ENCODE data around the gene MTHFD1. TPM values are rescaled to one million over a fixed set of nuclear protein-coding genes. Genes with fewer than 3 reads are reported as not detected.

MTHFD1 gene
- total RNA-seq, 1 experiment from 2014 or later: 153 TPM

DNA sequence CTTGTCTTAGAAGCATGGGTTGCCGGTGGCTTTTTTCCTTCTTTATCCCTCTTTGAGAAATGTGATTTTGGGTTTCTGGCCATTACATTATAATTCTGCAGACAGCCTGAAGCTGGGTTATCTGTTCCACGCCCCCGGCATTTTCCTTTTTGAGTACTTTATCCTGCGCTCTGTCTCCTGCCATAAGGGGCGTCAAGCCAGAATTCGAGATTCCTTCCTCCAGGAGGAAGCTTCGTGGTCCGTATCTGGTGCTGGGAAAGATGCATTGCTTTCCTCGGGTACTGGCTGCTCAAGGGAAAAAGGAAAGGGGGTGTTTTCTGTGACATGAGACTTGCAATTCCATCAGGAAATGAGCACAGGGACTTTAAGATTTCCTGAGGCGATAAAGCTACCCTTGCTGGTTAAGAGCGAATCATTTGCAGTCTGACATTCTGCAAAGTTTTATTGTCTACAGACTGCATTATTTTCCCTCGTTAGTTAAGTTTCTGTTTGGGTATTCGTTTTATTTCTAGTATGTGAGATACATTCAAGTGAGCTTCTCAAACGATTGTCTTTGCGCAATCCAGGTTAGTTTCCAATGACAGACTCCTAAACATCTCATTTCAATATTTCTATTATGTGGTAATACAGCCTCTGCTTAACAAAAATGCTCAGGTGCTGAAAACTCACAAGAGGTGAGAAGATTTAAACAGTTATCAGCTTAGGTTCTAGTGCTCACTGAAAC is 77.8 kb downstream of the MTHFD1 start:
- no peak for TF ChIP-seq YY1 (IDR thresholded peaks at IDR 0.05; ENCODE audit: extremely low read depth, insufficient replicate concordance, low read depth, low read length)
- no peak for TF ChIP-seq SRF (IDR thresholded peaks at IDR 0.05; ENCODE audit: low read depth)
- no peak for TF ChIP-seq ZFX (IDR thresholded peaks at IDR 0.05)
- TF ChIP-seq, protein P1, sequence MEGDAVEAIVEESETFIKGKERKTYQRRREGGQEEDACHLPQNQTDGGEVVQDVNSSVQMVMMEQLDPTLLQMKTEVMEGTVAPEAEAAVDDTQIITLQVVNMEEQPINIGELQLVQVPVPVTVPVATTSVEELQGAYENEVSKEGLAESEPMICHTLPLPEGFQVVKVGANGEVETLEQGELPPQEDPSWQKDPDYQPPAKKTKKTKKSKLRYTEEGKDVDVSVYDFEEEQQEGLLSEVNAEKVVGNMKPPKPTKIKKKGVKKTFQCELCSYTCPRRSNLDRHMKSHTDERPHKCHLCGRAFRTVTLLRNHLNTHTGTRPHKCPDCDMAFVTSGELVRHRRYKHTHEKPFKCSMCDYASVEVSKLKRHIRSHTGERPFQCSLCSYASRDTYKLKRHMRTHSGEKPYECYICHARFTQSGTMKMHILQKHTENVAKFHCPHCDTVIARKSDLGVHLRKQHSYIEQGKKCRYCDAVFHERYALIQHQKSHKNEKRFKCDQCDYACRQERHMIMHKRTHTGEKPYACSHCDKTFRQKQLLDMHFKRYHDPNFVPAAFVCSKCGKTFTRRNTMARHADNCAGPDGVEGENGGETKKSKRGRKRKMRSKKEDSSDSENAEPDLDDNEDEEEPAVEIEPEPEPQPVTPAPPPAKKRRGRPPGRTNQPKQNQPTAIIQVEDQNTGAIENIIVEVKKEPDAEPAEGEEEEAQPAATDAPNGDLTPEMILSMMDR (IDR thresholded peaks at IDR 0.05 in 2 of 3, conservative IDR thresholded peaks at IDR 0.05 in 1 of 3; ENCODE audit: borderline replicate concordance in 1 of 3, insufficient read depth in 1 of 3, low read depth in 2 of 3, low read length in 2 of 3): no peak
- no peak for TF ChIP-seq POLR2A (IDR thresholded peaks at IDR 0.05; ENCODE audit: borderline replicate concordance, extremely low read depth, insufficient read depth, insufficient read length)
- TF ChIP-seq EZH2phosphoT487 (IDR thresholded peaks at IDR 0.05; ENCODE audit: borderline replicate concordance): no peak
- TF ChIP-seq, protein P2, sequence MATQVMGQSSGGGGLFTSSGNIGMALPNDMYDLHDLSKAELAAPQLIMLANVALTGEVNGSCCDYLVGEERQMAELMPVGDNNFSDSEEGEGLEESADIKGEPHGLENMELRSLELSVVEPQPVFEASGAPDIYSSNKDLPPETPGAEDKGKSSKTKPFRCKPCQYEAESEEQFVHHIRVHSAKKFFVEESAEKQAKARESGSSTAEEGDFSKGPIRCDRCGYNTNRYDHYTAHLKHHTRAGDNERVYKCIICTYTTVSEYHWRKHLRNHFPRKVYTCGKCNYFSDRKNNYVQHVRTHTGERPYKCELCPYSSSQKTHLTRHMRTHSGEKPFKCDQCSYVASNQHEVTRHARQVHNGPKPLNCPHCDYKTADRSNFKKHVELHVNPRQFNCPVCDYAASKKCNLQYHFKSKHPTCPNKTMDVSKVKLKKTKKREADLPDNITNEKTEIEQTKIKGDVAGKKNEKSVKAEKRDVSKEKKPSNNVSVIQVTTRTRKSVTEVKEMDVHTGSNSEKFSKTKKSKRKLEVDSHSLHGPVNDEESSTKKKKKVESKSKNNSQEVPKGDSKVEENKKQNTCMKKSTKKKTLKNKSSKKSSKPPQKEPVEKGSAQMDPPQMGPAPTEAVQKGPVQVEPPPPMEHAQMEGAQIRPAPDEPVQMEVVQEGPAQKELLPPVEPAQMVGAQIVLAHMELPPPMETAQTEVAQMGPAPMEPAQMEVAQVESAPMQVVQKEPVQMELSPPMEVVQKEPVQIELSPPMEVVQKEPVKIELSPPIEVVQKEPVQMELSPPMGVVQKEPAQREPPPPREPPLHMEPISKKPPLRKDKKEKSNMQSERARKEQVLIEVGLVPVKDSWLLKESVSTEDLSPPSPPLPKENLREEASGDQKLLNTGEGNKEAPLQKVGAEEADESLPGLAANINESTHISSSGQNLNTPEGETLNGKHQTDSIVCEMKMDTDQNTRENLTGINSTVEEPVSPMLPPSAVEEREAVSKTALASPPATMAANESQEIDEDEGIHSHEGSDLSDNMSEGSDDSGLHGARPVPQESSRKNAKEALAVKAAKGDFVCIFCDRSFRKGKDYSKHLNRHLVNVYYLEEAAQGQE (IDR thresholded peaks at IDR 0.05; ENCODE audit: low read depth): no peak
- TF ChIP-seq, protein P3, sequence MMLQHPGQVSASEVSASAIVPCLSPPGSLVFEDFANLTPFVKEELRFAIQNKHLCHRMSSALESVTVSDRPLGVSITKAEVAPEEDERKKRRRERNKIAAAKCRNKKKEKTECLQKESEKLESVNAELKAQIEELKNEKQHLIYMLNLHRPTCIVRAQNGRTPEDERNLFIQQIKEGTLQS (IDR thresholded peaks at IDR 0.05): no peak
- TF ChIP-seq ZBTB33 (IDR thresholded peaks at IDR 0.05; ENCODE audit: extremely low read depth, insufficient replicate concordance, low read length): no peak
- ChIA-PET POLR2A (no interaction called here), RAD21 (ENCODE audit: low non-redundant PET in 1 of 2, low total read pairs in 2 of 2, uncharacterized antibody in 2 of 2, unreplicated experiment in 2 of 2) (no interaction called here), CTCF (no interaction called here)
- H3K9me3 ChIP-seq (ENCODE audit: control insufficient read depth in 1 of 2, insufficient read depth in 1 of 2, low read depth in 1 of 2, low read length in 2 of 2): no peaks in the 10 kb centered on the region
- H3K36me3 ChIP-seq (ENCODE audit: control insufficient read depth in 1 of 2, insufficient read depth in 2 of 2, low read length in 2 of 2): peaks cover 0 to 2% of the 10 kb centered on the region in 2 experiments; a peak in 1 of 4 replicates
- H3K4me1 ChIP-seq (ENCODE audit: control insufficient read depth in 1 of 2, insufficient read depth in 2 of 2, low read length in 2 of 2): peaks cover 0 to 4% of the 10 kb centered on the region in 2 experiments; a peak in 1 of 4 replicates
- no peaks in the 10 kb centered on the region for H4K20me1 ChIP-seq (ENCODE audit: insufficient read depth)
- H3K4me2 ChIP-seq (ENCODE audit: low read length): peak overlapping the region; percentile 42
- H3K79me2 ChIP-seq (ENCODE audit: insufficient read depth, low read length): no peaks in the 10 kb centered on the region
- DNase-seq (ENCODE audit: low read depth, low spot score) (no peak), ATAC-seq (no peak)
- no peak overlapping the region for H3K27ac ChIP-seq (ENCODE audit: low read depth, low read length)
- no peaks in the 10 kb centered on the region for H3K27me3 ChIP-seq (ENCODE audit: insufficient read depth, low read length)
- H3K4me3 ChIP-seq (replicated peaks in 1 of 2; ENCODE audit: low read depth in 1 of 2, low read length in 2 of 2): no peak overlapping the region
- intact Hi-C loops (cut with micrococcal nuclease): no loop called here
- H3K9me2 ChIP-seq (ENCODE audit: insufficient read depth): no peaks in the 10 kb centered on the region
- H3K9ac ChIP-seq (ENCODE audit: low read length): no peak overlapping the region
- BruUV-seq (replicated peaks): no TSS peak
- no peak overlapping the region for H2AFZ ChIP-seq (ENCODE audit: low read depth, low read length, poor library complexity, severe bottlenecking)
